ENCODE results near the gene MAL. TPM values are rescaled to one million over a fixed set of nuclear protein-coding genes. Genes with fewer than 3 reads are reported as not detected.

MAL gene
- total RNA-seq, 1 experiment from 2014 or later = not detected

DNA sequence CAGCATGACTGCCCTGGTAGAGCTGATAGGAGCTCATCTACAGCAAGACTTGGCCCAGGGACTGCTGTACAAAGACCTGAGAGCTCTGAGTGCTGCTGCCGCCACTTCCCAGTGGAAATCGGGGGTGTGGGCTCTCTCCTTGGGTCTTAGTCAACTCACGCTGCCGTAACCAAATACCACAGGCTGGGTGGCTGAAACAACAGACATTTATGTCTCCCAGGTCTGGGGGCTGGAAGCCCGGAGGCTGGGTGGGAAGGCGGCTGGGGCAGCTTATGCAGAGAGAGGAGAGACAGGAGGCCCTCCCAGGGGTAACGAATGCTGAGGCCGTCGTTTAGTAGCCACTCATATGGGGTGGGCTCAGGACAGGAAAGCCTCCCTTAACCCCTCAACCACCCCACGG is 15.4 kb upstream of the MAL start:
- Mint-ChIP-seq H3K27ac (ENCODE audit: unreplicated experiment) (no peak overlapping the region), H3K36me3 (ENCODE audit: insufficient read depth, unreplicated experiment) (no peaks in the 10 kb centered on the region), H3K27me3 (ENCODE audit: unreplicated experiment) (peaks cover 7% of the 10 kb centered on the region), H3K9me3 (ENCODE audit: low read depth, unreplicated experiment) (no peaks in the 10 kb centered on the region), H3K4me3 (ENCODE audit: low read depth, unreplicated experiment) (no peak overlapping the region), H3K4me1 (ENCODE audit: low read depth, unreplicated experiment) (peaks cover 16% of the 10 kb centered on the region)
- no peak for DNase-seq
- intact Hi-C loops (cut with micrococcal nuclease; ENCODE audit: unreplicated experiment) = no loop called here
- CTCF ChIA-PET = interaction anchor here (1.1 kb wide), 3 partner anchors 12 to 69 kb away, joined by 3 read pairs; no protein-coding TSS in a partner anchor
- no TSS peak for BruUV-seq (replicated peaks)
- TF ChIP-seq, protein P1, sequence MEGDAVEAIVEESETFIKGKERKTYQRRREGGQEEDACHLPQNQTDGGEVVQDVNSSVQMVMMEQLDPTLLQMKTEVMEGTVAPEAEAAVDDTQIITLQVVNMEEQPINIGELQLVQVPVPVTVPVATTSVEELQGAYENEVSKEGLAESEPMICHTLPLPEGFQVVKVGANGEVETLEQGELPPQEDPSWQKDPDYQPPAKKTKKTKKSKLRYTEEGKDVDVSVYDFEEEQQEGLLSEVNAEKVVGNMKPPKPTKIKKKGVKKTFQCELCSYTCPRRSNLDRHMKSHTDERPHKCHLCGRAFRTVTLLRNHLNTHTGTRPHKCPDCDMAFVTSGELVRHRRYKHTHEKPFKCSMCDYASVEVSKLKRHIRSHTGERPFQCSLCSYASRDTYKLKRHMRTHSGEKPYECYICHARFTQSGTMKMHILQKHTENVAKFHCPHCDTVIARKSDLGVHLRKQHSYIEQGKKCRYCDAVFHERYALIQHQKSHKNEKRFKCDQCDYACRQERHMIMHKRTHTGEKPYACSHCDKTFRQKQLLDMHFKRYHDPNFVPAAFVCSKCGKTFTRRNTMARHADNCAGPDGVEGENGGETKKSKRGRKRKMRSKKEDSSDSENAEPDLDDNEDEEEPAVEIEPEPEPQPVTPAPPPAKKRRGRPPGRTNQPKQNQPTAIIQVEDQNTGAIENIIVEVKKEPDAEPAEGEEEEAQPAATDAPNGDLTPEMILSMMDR (IDR thresholded peaks at IDR 0.05; ENCODE audit: unreplicated experiment) = no peak

DNA sequence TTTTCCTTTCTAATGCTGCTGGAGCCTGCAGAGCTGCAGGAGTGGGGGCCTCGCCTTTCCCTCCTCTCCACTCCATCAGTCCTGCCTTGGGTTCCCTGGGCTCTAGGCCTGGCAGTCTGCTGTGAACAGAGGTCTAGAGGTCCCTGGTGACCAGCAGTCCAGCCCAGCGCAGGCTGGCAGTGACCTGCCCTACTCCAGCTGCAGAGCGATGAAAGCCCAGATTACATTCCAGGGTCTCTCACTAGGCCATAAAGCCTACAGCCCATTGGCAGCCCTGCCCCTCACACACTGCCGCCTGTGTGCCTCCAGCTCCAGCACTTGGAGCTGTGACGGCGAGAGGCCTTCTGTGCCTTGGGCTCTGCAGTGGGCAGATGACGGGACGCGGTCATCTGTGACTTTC is 14.8 kb upstream of the MAL start:
- Mint-ChIP-seq H3K27ac (ENCODE audit: unreplicated experiment) (no peak overlapping the region), H3K4me1 (ENCODE audit: low read depth, unreplicated experiment) (peaks cover 16% of the 10 kb centered on the region), H3K36me3 (ENCODE audit: insufficient read depth, unreplicated experiment) (no peaks in the 10 kb centered on the region), H3K4me3 (ENCODE audit: low read depth, unreplicated experiment) (no peak overlapping the region), H3K27me3 (ENCODE audit: unreplicated experiment) (peaks cover 10% of the 10 kb centered on the region), H3K9me3 (ENCODE audit: low read depth, unreplicated experiment) (no peaks in the 10 kb centered on the region)
- no TSS peak for BruUV-seq (replicated peaks)
- no peak for DNase-seq
- CTCF ChIA-PET = interaction anchor here (0.7 to 1.1 kb wide), 2 partner anchors 11 to 176 kb away, joined by 3 read pairs; no protein-coding TSS in a partner anchor
- intact Hi-C loops (cut with micrococcal nuclease; ENCODE audit: unreplicated experiment) = no loop called here
- TF ChIP-seq, protein P1 (IDR thresholded peaks at IDR 0.05; ENCODE audit: unreplicated experiment) = no peak

DNA sequence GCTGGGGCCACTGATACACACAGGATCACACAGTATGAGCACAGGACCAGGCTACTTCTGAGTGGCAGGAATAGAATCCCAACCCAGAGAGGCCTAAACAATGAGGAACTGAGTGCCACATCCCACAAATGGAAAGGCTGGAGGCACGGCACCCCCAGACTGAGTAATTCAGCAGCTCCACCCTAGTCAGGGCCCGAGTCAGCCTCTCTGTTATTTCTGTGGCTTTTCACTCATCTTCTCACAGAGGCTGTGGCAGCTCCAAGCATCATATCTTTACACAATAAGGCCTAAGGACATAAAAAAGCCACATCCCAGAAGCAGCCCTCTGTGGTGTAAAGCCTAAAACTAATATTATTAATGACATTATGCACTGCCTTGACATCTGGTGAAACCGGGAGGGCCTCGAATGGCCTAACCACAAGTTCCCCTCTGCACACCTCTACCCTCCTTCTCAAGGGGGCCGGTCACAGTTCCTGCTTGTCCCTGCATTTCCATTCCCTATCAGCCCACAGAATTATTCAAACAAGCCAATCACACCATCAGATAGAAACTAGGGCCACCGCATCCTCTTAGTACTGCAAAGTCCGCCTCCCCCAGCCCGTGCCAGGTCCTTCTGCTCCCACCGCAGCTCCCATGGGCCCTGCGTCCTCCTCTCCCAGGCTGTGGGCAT is 12.5 kb upstream of the MAL start:
- BruUV-seq (replicated peaks) = no TSS peak
- CTCF ChIA-PET = interaction anchor here (0.6 kb wide), 1 partner anchor 67 kb away, joined by 4 read pairs; no protein-coding TSS in a partner anchor

DNA sequence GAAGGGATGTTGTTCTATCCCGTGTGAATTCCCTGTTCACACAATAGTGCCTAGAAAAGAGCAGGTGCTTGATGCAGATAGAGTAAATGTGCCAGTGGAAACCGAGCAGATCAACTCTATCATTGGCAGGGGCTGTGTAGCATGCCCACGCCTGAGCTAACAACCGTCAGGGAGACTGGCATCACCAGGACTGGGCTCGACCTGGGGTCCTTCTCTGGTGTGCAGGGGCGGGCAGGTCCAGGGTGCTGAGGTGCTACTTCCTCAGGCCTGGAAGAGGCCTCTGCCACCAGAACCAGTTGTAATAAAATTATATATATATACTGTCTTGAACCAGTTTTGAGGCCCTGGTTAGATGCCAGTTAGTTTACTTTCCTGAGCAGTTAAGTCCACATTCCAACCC is 11.8 kb upstream of the MAL start:
- H3K27ac Mint-ChIP-seq (ENCODE audit: unreplicated experiment) = no peak overlapping the region
- intact Hi-C loops (cut with micrococcal nuclease; ENCODE audit: unreplicated experiment) = no loop called here
- CTCF ChIA-PET = no interaction called here
- H3K36me3 Mint-ChIP-seq (ENCODE audit: insufficient read depth, unreplicated experiment) = no peaks in the 10 kb centered on the region
- H3K4me1 Mint-ChIP-seq (ENCODE audit: low read depth, unreplicated experiment) = peaks cover 15% of the 10 kb centered on the region
- H3K4me3 Mint-ChIP-seq (ENCODE audit: low read depth, unreplicated experiment) = no peak overlapping the region
- peaks cover 27% of the 10 kb centered on the region for H3K27me3 Mint-ChIP-seq (ENCODE audit: unreplicated experiment)
- BruUV-seq (replicated peaks) = no TSS peak
- TF ChIP-seq, protein P1 (IDR thresholded peaks at IDR 0.05; ENCODE audit: unreplicated experiment) = no peak
- no peaks in the 10 kb centered on the region for H3K9me3 Mint-ChIP-seq (ENCODE audit: low read depth, unreplicated experiment)
- DNase-seq = no peak

More for the DNA sequence above, 12.5 kb upstream of the MAL start:
- intact Hi-C loops (cut with micrococcal nuclease; ENCODE audit: unreplicated experiment) = no loop called here
- DNase-seq = no peak
- H3K4me3 Mint-ChIP-seq (ENCODE audit: low read depth, unreplicated experiment) = no peak overlapping the region
- TF ChIP-seq, protein P1 (IDR thresholded peaks at IDR 0.05; ENCODE audit: unreplicated experiment) = no peak
- H3K27me3 Mint-ChIP-seq (ENCODE audit: unreplicated experiment) = peaks cover 23% of the 10 kb centered on the region
- H3K36me3 Mint-ChIP-seq (ENCODE audit: insufficient read depth, unreplicated experiment) = no peaks in the 10 kb centered on the region
- peaks cover 20% of the 10 kb centered on the region for H3K4me1 Mint-ChIP-seq (ENCODE audit: low read depth, unreplicated experiment)
- H3K9me3 Mint-ChIP-seq (ENCODE audit: low read depth, unreplicated experiment) = no peaks in the 10 kb centered on the region
- H3K27ac Mint-ChIP-seq (ENCODE audit: unreplicated experiment) = no peak overlapping the region

All from Calu3 (cell line).